HEK293 (cell line): ENCODE data around the gene CFL1.

Source experiments
- CTCF ChIA-PET: fragments of 350-600 bp; formaldehyde crosslinking; extraction: SDS; loops from one replicate; lab custom pipeline; 2021; ENCODE audit warnings: antibody characterized with exemption; lab: Yijun Ruan, JAX
- POLR2A ChIA-PET: fragments of 300-600 bp; formaldehyde crosslinking; extraction: SDS; loops from one replicate; lab custom pipeline; 2020; ENCODE audit warnings: antibody characterized with exemption, inconsistent platforms; lab: Yijun Ruan, JAX
- H3K27ac ChIP-seq: fragments of 200-500 bp; sonication (Bioruptor generic); 2 replicates; pipeline ENCODE4 v1.5.1; 2014; ENCODE audit warnings: low read depth, low read length, control low read depth, inconsistent platforms; ENCODE audit errors: extremely low read depth
- H3K36me3 ChIP-seq, 2 experiments: fragments of 200-500 bp in 1 of 2; sonication (Bioruptor generic) in 1 of 2; 1 replicate in 1 of 2; 2 replicates in 1 of 2; pipeline ENCODE4 v1.5.1; 2014 to 2017; ENCODE audit warnings: inconsistent platforms in 2 of 2, low read length in 2 of 2; ENCODE audit not compliant: control insufficient read depth in 2 of 2, insufficient read depth in 1 of 2
- H3K4me1 ChIP-seq: fragments of 200-500 bp; sonication (Bioruptor generic); 2 replicates; pipeline ENCODE4 v1.5.1; 2014; ENCODE audit warnings: mild to moderate bottlenecking, low read length, inconsistent platforms; ENCODE audit not compliant: control insufficient read depth, insufficient read depth
- H3K4me3 ChIP-seq: 2 replicates; pipeline ENCODE4 v1.5.1; 2011; ENCODE audit warnings: low read depth, mild to moderate bottlenecking, control low read depth, low read length, moderate library complexity
- H3K9me3 ChIP-seq: fragments of 200-500 bp; sonication (Bioruptor generic); 2 replicates; pipeline ENCODE4 v1.5.1; 2014; ENCODE audit warnings: low read depth, low read length, inconsistent platforms; ENCODE audit not compliant: control insufficient read depth, insufficient read depth
- CTCF ChIP-seq: fragments of 450-650 bp; formaldehyde crosslinking; IDR thresholded peaks from 2 replicates; pipeline ENCODE4 v1.5.1; 2016; ENCODE audit warnings: missing biosample characterization, missing genetic modification characterization
- ELK4 ChIP-seq: IDR thresholded peaks from 2 replicates; pipeline ENCODE4 v1.6.1; 2011; ENCODE audit warnings: mild to moderate bottlenecking, low read depth, low read length, borderline replicate concordance
- GLIS1 ChIP-seq: fragments of 450-650 bp; formaldehyde crosslinking; IDR thresholded peaks from 2 replicates; pipeline ENCODE4 v1.5.1; 2016; ENCODE audit warnings: missing biosample characterization, missing genetic modification characterization
- HOXA7 ChIP-seq: sonication (generic); formaldehyde crosslinking; IDR thresholded peaks from 2 replicates; pipeline ENCODE4 v1.8.1; 2022; ENCODE audit warnings: missing genetic modification reagents, borderline replicate concordance
- KLF16 ChIP-seq: fragments of 450-650 bp; formaldehyde crosslinking; IDR thresholded peaks from 2 replicates; pipeline ENCODE4 v1.5.1; 2017; ENCODE audit warnings: missing biosample characterization, missing genetic modification characterization
- KLF17 ChIP-seq: fragments of 450-650 bp; formaldehyde crosslinking; IDR thresholded peaks from 2 replicates; pipeline ENCODE4 v1.5.1; 2016; ENCODE audit warnings: missing biosample characterization, missing genetic modification characterization
- KLF8 ChIP-seq: fragments of 450-650 bp; formaldehyde crosslinking; IDR thresholded peaks from 2 replicates; pipeline ENCODE4 v1.5.1; 2016; ENCODE audit warnings: missing biosample characterization, missing genetic modification characterization
- PRDM10 ChIP-seq: fragments of 450-650 bp; formaldehyde crosslinking; IDR thresholded peaks from 2 replicates; pipeline ENCODE4 v1.5.1; 2016; ENCODE audit warnings: missing biosample characterization, missing genetic modification characterization
- SCRT1 ChIP-seq: fragments of 450-650 bp; formaldehyde crosslinking; IDR thresholded peaks from 2 replicates; pipeline ENCODE4 v1.5.1; 2016; ENCODE audit warnings: missing biosample characterization, missing genetic modification characterization, borderline replicate concordance
- SP2 ChIP-seq: fragments of 450-650 bp; formaldehyde crosslinking; IDR thresholded peaks from 2 replicates; pipeline ENCODE4 v1.5.1; 2016; ENCODE audit warnings: missing biosample characterization, missing genetic modification characterization
- SP3 ChIP-seq: fragments of 450-650 bp; formaldehyde crosslinking; IDR thresholded peaks from 2 replicates; pipeline ENCODE4 v1.5.1; 2016; ENCODE audit warnings: missing biosample characterization, missing genetic modification characterization
- ZBTB10 ChIP-seq: fragments of 450-650 bp; formaldehyde crosslinking; IDR thresholded peaks from 2 replicates; pipeline ENCODE4 v1.5.1; 2016; ENCODE audit warnings: missing biosample characterization, missing genetic modification characterization
- ZBTB20 ChIP-seq: fragments of 450-650 bp; formaldehyde crosslinking; IDR thresholded peaks from 2 replicates; pipeline ENCODE4 v1.5.1; 2016; ENCODE audit warnings: missing biosample characterization, missing genetic modification characterization
- ZFP37 ChIP-seq: fragments of 450-650 bp; formaldehyde crosslinking; IDR thresholded peaks from 2 replicates; pipeline ENCODE4 v1.5.1; 2016; ENCODE audit warnings: missing biosample characterization, missing genetic modification characterization
- ZNF18 ChIP-seq: fragments of 450-650 bp; formaldehyde crosslinking; IDR thresholded peaks from 2 replicates; pipeline ENCODE4 v1.5.1; 2016; ENCODE audit warnings: missing biosample characterization, missing genetic modification characterization
- ZNF335 ChIP-seq: fragments of 450-650 bp; formaldehyde crosslinking; conservative IDR thresholded peaks from 2 replicates; pipeline ENCODE4 v1.5.1; 2016; ENCODE audit warnings: missing biosample characterization, missing genetic modification characterization
- ZNF362 ChIP-seq: fragments of 450-650 bp; formaldehyde crosslinking; IDR thresholded peaks from 2 replicates; pipeline ENCODE4 v1.5.1; 2016; ENCODE audit warnings: missing biosample characterization, missing genetic modification characterization
- ZNF747 ChIP-seq: fragments of 450-650 bp; formaldehyde crosslinking; IDR thresholded peaks from 2 replicates; pipeline ENCODE4 v1.5.1; 2016; ENCODE audit warnings: missing biosample characterization, missing genetic modification characterization
- ZXDB ChIP-seq: fragments of 450-650 bp; formaldehyde crosslinking; IDR thresholded peaks from 2 replicates; pipeline ENCODE4 v1.5.1; 2016; ENCODE audit warnings: missing biosample characterization, missing genetic modification characterization

Gene CFL1

GRCh38 chr11:65856689-65857499, 1.1 kb downstream of the CFL1 start:
- peaks cover 4% of the 10 kb centered on the region; the same call in 1 of the 2 replicates for H3K4me1 ChIP-seq
- peak overlapping the region; percentile 95 for H3K4me3 ChIP-seq
- POLR2A ChIA-PET, result interaction anchor here (0.6 to 6.5 kb wide), 9 partner anchors 10 to 281 kb away, joined by 3 to 121 read pairs (median 5); partner anchors contain the start of genes BANF1, CCDC85B, EHBP1L1 and EIF1AD
- CTCF ChIA-PET, result no interaction called here
- peaks cover 0 to 54% of the 10 kb centered on the region in 2 experiments; a peak in 1 of 3 replicates for H3K36me3 ChIP-seq
- peak overlapping the region; percentile 79 for H3K27ac ChIP-seq
- H3K9me3 ChIP-seq, result no peaks in the 10 kb centered on the region
- TF ChIP-seq ZNF335 (tag by site-specific recombination), result peak; percentile 85
- peak; percentile 56; the same call in 1 of the 2 replicates for TF ChIP-seq ZBTB20 (tag by site-specific recombination)
- TF ChIP-seq PRDM10 (tag by site-specific recombination), result peak; percentile 14; the same call in 1 of the 2 replicates
- no peak for TF ChIP-seq CTCF
- 0 out of 2 replicates have a peak, but pooled peaks have one; percentile 18 for TF ChIP-seq ZXDB (tag by site-specific recombination)
- peak; percentile 78 for TF ChIP-seq SP3 (tag by site-specific recombination)
- TF ChIP-seq SCRT1 (tag by site-specific recombination), result no peak
- TF ChIP-seq KLF16 (tag by site-specific recombination), result peak; percentile 86
- no peak for TF ChIP-seq ZNF747 (tag by site-specific recombination)
- peak; percentile 80; the same call in 1 of the 2 replicates for TF ChIP-seq ELK4
- no peak for TF ChIP-seq ZNF362 (tag by site-specific recombination)
- peak; percentile 32; the same call in 1 of the 2 replicates for TF ChIP-seq KLF17 (tag by site-specific recombination)
- peak; percentile 79 for TF ChIP-seq SP2 (tag by site-specific recombination)
- no peak for TF ChIP-seq HOXA7 (CRISPR knock-in tag)
- TF ChIP-seq KLF8 (tag by site-specific recombination), result 0 out of 2 replicates have a peak, but pooled peaks have one; percentile 15
- TF ChIP-seq ZFP37, result no peak
- TF ChIP-seq ZNF18 (tag by site-specific recombination), result no peak
- 0 out of 2 replicates have a peak, but pooled peaks have one; percentile 8 for TF ChIP-seq ZBTB10 (tag by site-specific recombination)
- no peak for TF ChIP-seq GLIS1 (tag by site-specific recombination)
